ENCODE data around the gene ZFR. TPM values are rescaled to one million over a fixed set of nuclear protein-coding genes. Genes with fewer than 3 reads are reported as not detected.

ZFR gene
- total RNA-seq, 2 donors from 2014 or later: 59.1 to 67.9 TPM

DNA sequence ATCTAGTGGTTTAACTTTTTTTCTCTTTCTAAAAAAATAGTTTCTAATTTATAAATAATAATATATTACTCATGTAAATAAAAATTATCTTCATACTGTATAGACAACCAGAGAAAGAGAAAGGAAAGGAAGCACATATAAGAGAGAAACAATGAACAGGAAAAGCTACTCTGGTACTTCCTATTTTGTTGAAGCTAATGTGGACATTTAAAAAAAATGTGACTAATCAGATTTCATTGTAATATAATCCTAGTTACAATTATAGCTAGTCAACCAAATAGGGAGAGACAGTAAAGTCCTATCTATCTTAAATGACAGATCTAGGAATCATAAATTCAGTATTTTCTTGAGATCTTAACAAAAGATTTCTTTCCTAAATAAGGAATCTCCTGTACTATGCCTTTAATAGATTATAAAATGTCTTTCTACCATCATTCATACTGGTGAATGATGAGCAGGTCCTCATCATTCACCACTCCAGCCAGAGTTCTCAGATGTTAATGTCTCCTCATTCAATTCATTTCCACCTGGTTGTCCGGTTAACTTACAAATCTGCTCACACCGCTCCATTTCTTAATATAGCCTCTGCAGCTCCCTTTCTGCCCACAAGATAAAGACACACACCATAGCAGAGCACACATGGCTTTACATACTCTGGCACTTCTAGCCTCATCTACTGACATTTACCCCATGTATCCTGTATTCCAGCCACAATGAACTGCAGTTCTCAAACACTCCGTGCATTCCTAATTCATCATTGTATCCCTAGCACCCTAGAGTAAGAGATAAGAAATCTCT, 30.9 kb downstream of the ZFR start:
- Mint-ChIP-seq H3K27me3 (ENCODE audit: insufficient read depth) (no peaks in the 10 kb centered on the region), H3K4me3 (no peak overlapping the region), H3K27ac (no peak overlapping the region), H3K9me3 (no peaks in the 10 kb centered on the region), H3K4me1 (peaks cover 11% of the 10 kb centered on the region), H3K36me3 (ENCODE audit: low read depth) (peaks cover 81% of the 10 kb centered on the region)
- DNase-seq: no peak
- Histone ChIP-seq H3K27ac (ENCODE audit: low read depth, low read length) (no peak overlapping the region), H3K36me3 (ENCODE audit: control insufficient read depth, insufficient read depth, low read length) (peaks cover 85% of the 10 kb centered on the region), H3K4me3 (ENCODE audit: low read length) (no peak overlapping the region), H3K27me3 (ENCODE audit: control insufficient read depth, insufficient read depth, low read length, poor library complexity, severe bottlenecking) (no peaks in the 10 kb centered on the region), H3K9ac (ENCODE audit: extremely low read depth, low read length, poor library complexity, severe bottlenecking) (no peak overlapping the region), H3K9me3 (ENCODE audit: control insufficient read depth, low read length) (no peaks in the 10 kb centered on the region), H3K4me1 (ENCODE audit: control insufficient read depth, insufficient read depth, low read length) (no peaks in the 10 kb centered on the region)
- TF ChIP-seq, protein P1, sequence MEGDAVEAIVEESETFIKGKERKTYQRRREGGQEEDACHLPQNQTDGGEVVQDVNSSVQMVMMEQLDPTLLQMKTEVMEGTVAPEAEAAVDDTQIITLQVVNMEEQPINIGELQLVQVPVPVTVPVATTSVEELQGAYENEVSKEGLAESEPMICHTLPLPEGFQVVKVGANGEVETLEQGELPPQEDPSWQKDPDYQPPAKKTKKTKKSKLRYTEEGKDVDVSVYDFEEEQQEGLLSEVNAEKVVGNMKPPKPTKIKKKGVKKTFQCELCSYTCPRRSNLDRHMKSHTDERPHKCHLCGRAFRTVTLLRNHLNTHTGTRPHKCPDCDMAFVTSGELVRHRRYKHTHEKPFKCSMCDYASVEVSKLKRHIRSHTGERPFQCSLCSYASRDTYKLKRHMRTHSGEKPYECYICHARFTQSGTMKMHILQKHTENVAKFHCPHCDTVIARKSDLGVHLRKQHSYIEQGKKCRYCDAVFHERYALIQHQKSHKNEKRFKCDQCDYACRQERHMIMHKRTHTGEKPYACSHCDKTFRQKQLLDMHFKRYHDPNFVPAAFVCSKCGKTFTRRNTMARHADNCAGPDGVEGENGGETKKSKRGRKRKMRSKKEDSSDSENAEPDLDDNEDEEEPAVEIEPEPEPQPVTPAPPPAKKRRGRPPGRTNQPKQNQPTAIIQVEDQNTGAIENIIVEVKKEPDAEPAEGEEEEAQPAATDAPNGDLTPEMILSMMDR (conservative IDR thresholded peaks at IDR 0.05): no peak
- WGBS, 2 experiments (ENCODE audit: insufficient coverage in 1 of 2, insufficient read length in 1 of 2): 85 to 89% methylated on average over 2 to 3 of the region's 3 CpGs

DNA sequence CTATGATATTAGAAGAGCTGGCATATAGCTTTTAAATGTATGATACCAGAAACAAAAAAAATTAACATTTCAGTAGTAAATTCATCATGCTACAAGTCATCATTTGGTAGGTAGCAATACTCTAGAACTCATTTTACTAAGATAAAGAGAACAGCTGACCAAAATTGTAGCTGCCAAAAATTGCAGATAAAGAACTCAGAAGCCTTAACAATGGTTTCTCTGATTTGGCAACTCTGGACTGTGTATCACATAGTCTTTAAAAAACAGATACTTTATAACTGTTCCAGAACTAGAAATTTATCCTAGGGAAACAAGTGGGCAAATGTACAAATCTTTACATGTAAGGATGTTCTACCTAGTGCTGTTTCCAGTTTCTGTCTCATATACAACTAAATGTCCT, 33.9 kb downstream of the ZFR start:
- H3K9ac ChIP-seq (ENCODE audit: extremely low read depth, low read length, poor library complexity, severe bottlenecking): no peak overlapping the region
- peaks cover 11% of the 10 kb centered on the region for H3K4me1 Mint-ChIP-seq
- H3K36me3 ChIP-seq (ENCODE audit: control insufficient read depth, insufficient read depth, low read length): peaks cover 95% of the 10 kb centered on the region
- DNase-seq: no peak
- no peak overlapping the region for H3K27ac ChIP-seq (ENCODE audit: low read depth, low read length)
- no peaks in the 10 kb centered on the region for H3K9me3 Mint-ChIP-seq
- H3K36me3 Mint-ChIP-seq (ENCODE audit: low read depth): peaks cover 82% of the 10 kb centered on the region
- no peaks in the 10 kb centered on the region for H3K4me1 ChIP-seq (ENCODE audit: control insufficient read depth, insufficient read depth, low read length)
- no peak overlapping the region for H3K4me3 ChIP-seq (ENCODE audit: low read length)
- H3K27me3 Mint-ChIP-seq (ENCODE audit: insufficient read depth): no peaks in the 10 kb centered on the region
- H3K27me3 ChIP-seq (ENCODE audit: control insufficient read depth, insufficient read depth, low read length, poor library complexity, severe bottlenecking): no peaks in the 10 kb centered on the region
- H3K27ac Mint-ChIP-seq: no peak overlapping the region
- H3K4me3 Mint-ChIP-seq: no peak overlapping the region
- TF ChIP-seq, protein P1 (conservative IDR thresholded peaks at IDR 0.05): no peak
- H3K9me3 ChIP-seq (ENCODE audit: control insufficient read depth, low read length): no peaks in the 10 kb centered on the region

DNA sequence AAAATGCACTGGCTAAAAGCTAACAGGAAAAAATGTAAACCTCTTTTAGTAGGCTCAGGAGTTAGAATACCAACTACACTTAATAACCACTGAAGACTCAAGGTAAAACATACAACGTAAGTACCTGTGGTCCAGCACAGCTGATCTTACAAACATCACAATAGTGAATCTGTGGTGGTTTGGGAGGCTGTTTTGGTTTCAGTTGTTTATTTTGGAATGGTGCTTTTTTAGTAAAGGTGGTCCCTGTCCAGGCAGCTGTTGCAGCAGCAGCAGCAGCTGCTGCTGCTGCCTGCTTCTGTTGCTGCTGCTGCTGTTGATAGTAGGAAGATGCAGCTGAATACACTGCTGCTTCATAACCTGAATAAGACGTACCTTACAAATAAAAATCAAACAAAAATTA, 37.9 kb downstream of the ZFR start:
- Mint-ChIP-seq H3K4me1 (no peaks in the 10 kb centered on the region), H3K27me3 (ENCODE audit: insufficient read depth) (no peaks in the 10 kb centered on the region), H3K9me3 (no peaks in the 10 kb centered on the region), H3K36me3 (ENCODE audit: low read depth) (peaks cover 91% of the 10 kb centered on the region), H3K27ac (no peak overlapping the region), H3K4me3 (no peak overlapping the region)
- no peaks in the 10 kb centered on the region for H3K27me3 ChIP-seq (ENCODE audit: control insufficient read depth, insufficient read depth, low read length, poor library complexity, severe bottlenecking)
- 94% methylated on average over 1 of the region's 2 CpGs; no CpG with 5 or more reads in 1 of the 2 experiments for WGBS, 2 experiments (ENCODE audit: insufficient coverage in 1 of 2, insufficient read length in 1 of 2)
- peaks cover 95% of the 10 kb centered on the region for H3K36me3 ChIP-seq (ENCODE audit: control insufficient read depth, insufficient read depth, low read length)
- no peak overlapping the region for H3K27ac ChIP-seq (ENCODE audit: low read depth, low read length)
- no peaks in the 10 kb centered on the region for H3K4me1 ChIP-seq (ENCODE audit: control insufficient read depth, insufficient read depth, low read length)
- DNase-seq: no peak
- no peak overlapping the region for H3K4me3 ChIP-seq (ENCODE audit: low read length)
- no peak overlapping the region for H3K9ac ChIP-seq (ENCODE audit: extremely low read depth, low read length, poor library complexity, severe bottlenecking)
- TF ChIP-seq, protein P1 (conservative IDR thresholded peaks at IDR 0.05): no peak
- H3K9me3 ChIP-seq (ENCODE audit: control insufficient read depth, low read length): no peaks in the 10 kb centered on the region

Data from endodermal cell (in vitro differentiated cells).